B cell (primary cell): Measurements from ENCODE around the gene ADCY2. TPM values are rescaled to one million over a fixed set of nuclear protein-coding genes. Genes with fewer than 3 reads are reported as not detected.

Experiments
- ATAC-seq: fragments of 200-7000 bp; cut with Tn5 transposase; one replicate; pipeline ENCODE4 v1.10.0; 2021; ENCODE audit warnings: low read depth, mild to moderate bottlenecking, moderate number of reproducible peaks, moderate library complexity
- CTCF ChIA-PET: fragments of 350-600 bp; sonication (Branson Sonifier 250); formaldehyde crosslinking; loops from one replicate; lab custom pipeline; 2021; ENCODE audit warnings: antibody characterized with exemption, inconsistent platforms; lab: Charles Lee
- POLR2A ChIA-PET: fragments of 350-600 bp; sonication (Branson Sonifier 250); formaldehyde crosslinking; loops from one replicate; lab custom pipeline; 2021; ENCODE audit warnings: antibody characterized with exemption; lab: Charles Lee
- DNase-seq: peaks from one replicate; pipeline ENCODE4 v3.0.0; 2013
- H2AFZ ChIP-seq: 2 replicates; pipeline ENCODE4 v1.6.1; 2012; ENCODE audit warnings: mild to moderate bottlenecking, low read depth, low read length; ENCODE audit not compliant: insufficient read depth, poor library complexity, severe bottlenecking
- H3K27ac ChIP-seq, 2 donors: 1 replicate in 1 of 2; 2 replicates in 1 of 2; pipeline ENCODE4 v1.5.1; 2012 to 2013; ENCODE audit warnings: low read length in 2 of 2, mild to moderate bottlenecking in 2 of 2, moderate library complexity in 1 of 2
- H3K27me3 ChIP-seq, 4 experiments: fragments of 200-600 bp in 1 of 4; sonication (generic) in 1 of 4; replicated peaks in 1 of 4; 1 replicate in 2 of 4; 2 replicates in 2 of 4; pipeline versions ENCODE4 v1.6.1 to v1.7.0; 2013 to 2016; ENCODE audit warnings: low read length in 3 of 4, mild to moderate bottlenecking in 2 of 4, mixed read lengths in 1 of 4, moderate library complexity in 1 of 4; ENCODE audit not compliant: insufficient read depth in 4 of 4, control insufficient read depth in 3 of 4; ENCODE audit errors: control extremely low read depth in 1 of 4
- H3K36me3 ChIP-seq, 2 experiments: replicated peaks in 1 of 2; 1 replicate in 1 of 2; 2 replicates in 1 of 2; pipeline versions ENCODE4 v1.6.1 to v1.7.1; 2013; ENCODE audit warnings: low read length in 1 of 2; ENCODE audit not compliant: insufficient read depth in 2 of 2, control insufficient read depth in 1 of 2; ENCODE audit errors: control extremely low read depth in 1 of 2, extremely low read depth in 1 of 2
- H3K4me1 ChIP-seq, 2 donors: fragments of 200-600 bp in 1 of 2; sonication (generic) in 1 of 2; 1 replicate in 1 of 2; 2 replicates in 1 of 2; pipeline versions ENCODE4 v1.5.1 to v1.6.1; 2013 to 2017; ENCODE audit warnings: low read length in 2 of 2; ENCODE audit not compliant: control insufficient read depth in 2 of 2, insufficient read depth in 2 of 2
- H3K4me2 ChIP-seq: replicated peaks from 2 replicates; pipeline ENCODE3; 2012; ENCODE audit warnings: mild to moderate bottlenecking, low read depth, low read length; ENCODE audit not compliant: poor library complexity, severe bottlenecking
- H3K4me3 ChIP-seq, 5 experiments: fragments of 200-600 bp in 1 of 5; sonication (generic) in 1 of 5; 1 replicate in 3 of 5; 2 replicates in 2 of 5; pipeline versions ENCODE4 v1.5.1 to v1.7.0; 2011 to 2016; ENCODE audit warnings: low read length in 4 of 5, mild to moderate bottlenecking in 4 of 5, low read depth in 2 of 5, control low read depth in 1 of 5, moderate library complexity in 1 of 5; ENCODE audit not compliant: insufficient read depth in 1 of 5; ENCODE audit errors: control extremely low read depth in 1 of 5, extremely low read depth in 1 of 5
- H3K79me2 ChIP-seq: fragments of 200-600 bp; sonication (generic); one replicate; pipeline ENCODE4 v1.6.0; 2016; ENCODE audit warnings: low read length; ENCODE audit not compliant: control insufficient read depth, insufficient read depth
- H3K9ac ChIP-seq: fragments of 200-600 bp; sonication (generic); 2 replicates; pipeline ENCODE4 v1.6.1; 2017; ENCODE audit warnings: mild to moderate bottlenecking, low read length, moderate library complexity
- H3K9me3 ChIP-seq, 3 donors: one replicate each; pipeline versions ENCODE4 v1.6.1 to v1.7.1; 2013; ENCODE audit warnings: low read length in 2 of 3; ENCODE audit not compliant: control insufficient read depth in 2 of 3, insufficient read depth in 1 of 3; ENCODE audit errors: control extremely low read depth in 1 of 3
- H4K20me1 ChIP-seq: 2 replicates; pipeline ENCODE4 v1.6.0; 2012; ENCODE audit warnings: mild to moderate bottlenecking, low read length; ENCODE audit not compliant: insufficient read depth, control insufficient read depth, poor library complexity, severe bottlenecking
- H3K27ac Mint-ChIP-seq: one replicate; pipeline ENCODE4 v1.8.0; 2021; ENCODE audit warnings: mixed read lengths
- H3K27me3 Mint-ChIP-seq: one replicate; pipeline ENCODE4 v1.8.0; 2021; ENCODE audit warnings: mixed read lengths
- H3K4me1 Mint-ChIP-seq: one replicate; pipeline ENCODE4 v1.8.0; 2021; ENCODE audit warnings: mixed read lengths
- H3K4me3 Mint-ChIP-seq: one replicate; pipeline ENCODE4 v1.8.0; 2021; ENCODE audit warnings: mixed read lengths
- H3K9me3 Mint-ChIP-seq: one replicate; pipeline ENCODE4 v1.8.0; 2022; ENCODE audit warnings: mixed read lengths; ENCODE audit not compliant: insufficient read depth
- CTCF ChIP-seq: fragments of 200-600 bp; IDR thresholded peaks from one replicate; pipeline ENCODE4 v1.8.0; 2022; ENCODE audit warnings: antibody characterized with exemption, mild to moderate bottlenecking
- EZH2 ChIP-seq: IDR thresholded peaks from 2 replicates; pipeline ENCODE4 v1.6.1; 2012; ENCODE audit warnings: borderline replicate concordance, low read depth, mild to moderate bottlenecking, moderate library complexity, low read length; ENCODE audit not compliant: insufficient read depth, poor library complexity, severe bottlenecking
- WGBS: methylation state at CpG from one replicate; pipeline ENCODE4 v1.1.5; 2013; ENCODE audit warnings: missing lambda C conversion rate; ENCODE audit not compliant: insufficient coverage; 5-methylcytosine and 5-hydroxymethylcytosine counted together
- intact Hi-C: fragments of 100-400 bp; cut with micrococcal nuclease; formaldehyde crosslinking; loops from one replicate; pipeline ENCODE4 v1.10.0; 2022
- polyA plus RNA-seq: library from polyadenylated mRNA; depleted of rRNA; stranded (reverse); fragments of >200 nt; gene quantifications from 2 replicates; pipeline ENCODE4 v1.2.3, GENCODE V29; 2012
- total RNA-seq, 2 donors: library from RNA; stranded (reverse); fragments of 120-200 nt in 1 of 2; gene quantifications; 1 replicate in 1 of 2; 2 replicates in 1 of 2; pipeline versions ENCODE4 v1.2.3 to v1.2.4, GENCODE V29; 2013 to 2022

The ADCY2 gene
- total and polyA plus RNA-seq, 2 donors (not counting 1 experiment from before 2014, with no cell fraction given): not detected

GRCh38 chr5:7667216-7667767 is 271.4 kb downstream of the ADCY2 start:
- TF ChIP-seq EZH2 (no peak), CTCF (no peak)
- intact Hi-C loops: no loop called here

GRCh38 chr5:7668161-7668560 is 272.2 kb downstream of the ADCY2 start:
- no peaks in the 10 kb centered on the region for H4K20me1 ChIP-seq
- ATAC-seq: no peak

More at GRCh38 chr5:7667216-7667767, 271.4 kb downstream of the ADCY2 start:
- Mint-ChIP-seq H3K9me3 (no peaks in the 10 kb centered on the region), H3K4me1 (no peaks in the 10 kb centered on the region), H3K27ac (no peak overlapping the region), H3K4me3 (no peak overlapping the region), H3K27me3 (no peaks in the 10 kb centered on the region)
- ATAC-seq: no peak
- H3K79me2 ChIP-seq: no peaks in the 10 kb centered on the region
- no peak overlapping the region for H3K4me3 ChIP-seq
- H2AFZ ChIP-seq: no peak overlapping the region
- no peak for DNase-seq
- H4K20me1 ChIP-seq: no peaks in the 10 kb centered on the region
- no peaks in the 10 kb centered on the region for H3K36me3 ChIP-seq
- no peaks in the 10 kb centered on the region for H3K27me3 ChIP-seq
- H3K4me1 ChIP-seq: no peaks in the 10 kb centered on the region
- H3K27ac ChIP-seq: no peak overlapping the region
- CTCF ChIA-PET: no interaction called here
- H3K4me2 ChIP-seq: no peak overlapping the region
- POLR2A ChIA-PET: no interaction called here
- peaks cover 0 to 11% (median 0%) of the 10 kb centered on the region in 3 donors for H3K9me3 ChIP-seq
- H3K9ac ChIP-seq: no peak overlapping the region
- no CpG with 5 or more reads among the region's 5 CpGs for WGBS

More at GRCh38 chr5:7668161-7668560, 272.2 kb downstream of the ADCY2 start:
- no peak for TF ChIP-seq CTCF
- Histone ChIP-seq H3K4me2 (no peak overlapping the region), H3K27me3 (no peaks in the 10 kb centered on the region), H3K79me2 (no peaks in the 10 kb centered on the region), H3K9me3 (peaks cover 0 to 10% (median 0%) of the 10 kb centered on the region in 3 donors), H3K36me3 (no peaks in the 10 kb centered on the region), H3K9ac (no peak overlapping the region), H3K27ac (no peak overlapping the region), H2AFZ (no peak overlapping the region), H3K4me3 (no peak overlapping the region), H3K4me1 (no peaks in the 10 kb centered on the region)
- no peak for DNase-seq
- Mint-ChIP-seq H3K4me1 (no peaks in the 10 kb centered on the region), H3K4me3 (no peak overlapping the region), H3K9me3 (no peaks in the 10 kb centered on the region), H3K27ac (no peak overlapping the region), H3K27me3 (no peaks in the 10 kb centered on the region)
- WGBS: 86% methylated on average over 1 of the region's 1 CpG
- intact Hi-C loops: no loop called here
- CTCF ChIA-PET: no interaction called here
- POLR2A ChIA-PET: no interaction called here
